ENCODE data around the gene CAMK4.

The CAMK4 gene

DNA sequence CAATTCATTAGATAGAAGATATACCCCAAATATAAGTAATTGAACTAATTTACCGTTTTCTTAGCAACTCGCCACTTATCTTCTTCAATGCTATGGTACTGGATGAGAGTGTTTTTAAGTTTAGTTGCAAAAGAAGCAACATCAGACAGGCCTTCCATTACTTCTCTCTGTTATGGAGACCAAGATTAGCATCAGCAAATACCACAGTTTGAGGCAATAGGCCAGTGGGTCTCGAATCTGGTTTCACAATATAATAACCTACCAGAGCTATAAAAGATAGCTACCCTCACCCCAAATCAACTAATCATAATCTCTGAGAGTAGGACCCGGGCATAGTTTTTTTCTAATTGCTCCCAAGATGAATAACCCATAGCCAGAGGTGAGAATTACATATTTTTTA is 283.1 kb downstream of the CAMK4 start:
- DNase-seq = no peak

DNA sequence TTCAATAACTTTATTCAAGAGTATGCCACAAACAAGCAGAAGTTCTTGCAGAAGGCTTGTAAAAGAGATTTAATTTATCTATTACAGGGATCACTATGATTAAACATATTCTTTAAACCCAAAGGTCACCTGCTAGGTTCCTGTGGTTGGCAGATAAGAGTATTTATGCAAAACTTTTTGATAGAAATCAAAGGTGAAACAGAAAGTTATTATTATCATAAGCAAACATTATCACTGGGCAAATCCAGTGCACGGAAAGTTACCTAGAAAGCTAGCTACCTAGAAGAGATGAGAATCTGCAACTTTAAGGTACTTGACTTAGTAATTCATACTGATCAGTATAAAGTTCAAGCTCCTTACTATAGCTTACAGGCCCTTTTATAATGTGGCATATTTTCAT is 284.9 kb downstream of the CAMK4 start:
- no peak for DNase-seq

DNA sequence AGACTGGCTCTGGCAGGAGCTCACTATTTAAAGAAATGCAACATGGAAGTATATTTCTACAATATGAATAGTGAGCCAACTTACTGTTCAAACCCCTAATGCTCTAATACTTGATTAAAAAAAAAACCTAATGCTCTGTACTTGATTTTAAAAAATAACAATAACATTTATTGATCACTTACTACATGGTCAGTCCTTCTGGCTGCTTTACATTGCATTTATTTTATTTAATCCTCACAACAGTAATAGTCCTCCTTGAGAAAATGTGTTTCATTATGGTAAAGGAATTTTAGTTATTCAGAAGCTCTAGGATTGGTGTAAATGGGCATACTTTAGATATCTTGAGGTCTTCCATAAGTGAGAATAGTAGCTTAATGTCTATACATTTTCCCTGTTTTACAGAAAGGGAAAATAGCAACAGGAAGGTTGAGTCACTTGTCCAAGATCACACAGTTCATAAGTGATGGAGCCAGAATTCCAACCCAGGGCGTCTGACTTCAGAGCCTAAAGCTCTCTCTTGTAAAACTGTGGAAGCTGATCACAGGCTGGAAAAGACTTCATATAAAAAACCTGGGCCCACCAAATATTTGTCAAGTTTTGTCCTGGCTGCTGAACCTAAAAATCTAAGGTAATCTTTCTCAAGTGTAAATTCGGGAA is 287.1 kb downstream of the CAMK4 start:
- no peak for DNase-seq

DNA sequence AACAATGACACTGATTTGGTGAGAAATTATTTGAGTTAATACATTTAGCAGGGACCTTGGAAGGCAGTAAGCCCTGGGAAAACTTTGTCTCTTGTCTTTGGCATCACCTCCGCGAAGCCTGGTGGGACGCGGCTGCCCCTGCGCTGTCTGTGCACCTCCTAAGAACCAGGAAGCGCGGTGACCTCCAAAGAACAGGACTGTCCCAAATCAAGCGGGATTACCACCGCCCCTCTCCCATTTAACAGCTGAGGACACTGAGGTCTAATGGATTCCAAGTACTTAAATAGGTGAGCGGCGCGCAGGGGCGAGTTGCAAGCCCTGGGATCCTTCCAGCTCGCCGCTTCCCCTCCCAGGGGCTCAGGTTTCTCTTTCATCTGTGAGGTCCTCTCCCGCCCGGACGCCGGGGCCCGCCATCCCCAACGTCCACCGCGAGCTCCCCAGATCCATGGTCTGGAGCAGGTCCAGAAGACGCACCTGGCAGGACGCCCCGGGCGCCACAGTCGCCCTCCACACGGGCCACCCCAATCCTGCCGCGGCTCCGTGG is 287.7 kb downstream of the CAMK4 start:
- peak; percentile 67 for DNase-seq

DNA sequence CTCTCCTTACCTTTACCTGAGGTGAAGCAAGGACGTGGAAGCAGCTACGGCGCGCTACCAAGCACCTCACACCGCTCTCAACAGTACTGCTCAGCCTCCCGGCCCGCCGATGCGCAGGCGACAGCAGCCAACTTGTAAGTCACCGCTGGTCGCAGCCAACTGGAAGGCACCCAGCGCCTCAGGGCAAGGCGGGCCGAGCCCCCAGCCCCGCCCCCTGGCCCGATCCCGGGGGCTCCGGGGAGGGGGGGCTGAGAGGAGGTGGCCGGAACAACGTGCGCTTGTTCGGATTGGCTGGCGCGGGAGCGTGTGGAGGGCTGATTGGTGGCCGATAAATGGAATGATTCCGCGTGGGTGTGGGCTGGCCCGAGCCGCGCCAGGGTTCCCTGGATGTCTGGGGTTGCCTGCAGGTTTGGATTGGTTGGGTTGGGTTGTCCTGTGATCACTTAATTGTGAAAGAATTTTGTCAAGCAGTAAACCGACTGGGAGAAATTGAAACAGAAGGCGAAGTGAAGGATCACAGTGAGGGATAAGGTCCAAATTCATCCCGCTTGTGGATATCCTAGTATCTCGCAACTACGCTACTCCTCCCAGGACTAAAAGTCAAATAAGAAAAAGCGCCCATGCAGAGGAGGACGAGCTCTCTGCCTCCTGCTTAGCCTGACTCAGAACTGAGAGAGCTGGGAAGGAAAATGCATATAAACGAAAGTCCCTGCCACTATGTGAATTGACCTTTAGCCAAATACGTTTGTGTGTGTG is 288.4 kb downstream of the CAMK4 start, which contains the start of gene STARD4:
STARD4 (minus strand) TSS at position 161 of the 756 bp plus-strand sequence. CDS start 5,102 bp downstream, outside the sequence.
- DNase-seq = peak; percentile 94

DNA sequence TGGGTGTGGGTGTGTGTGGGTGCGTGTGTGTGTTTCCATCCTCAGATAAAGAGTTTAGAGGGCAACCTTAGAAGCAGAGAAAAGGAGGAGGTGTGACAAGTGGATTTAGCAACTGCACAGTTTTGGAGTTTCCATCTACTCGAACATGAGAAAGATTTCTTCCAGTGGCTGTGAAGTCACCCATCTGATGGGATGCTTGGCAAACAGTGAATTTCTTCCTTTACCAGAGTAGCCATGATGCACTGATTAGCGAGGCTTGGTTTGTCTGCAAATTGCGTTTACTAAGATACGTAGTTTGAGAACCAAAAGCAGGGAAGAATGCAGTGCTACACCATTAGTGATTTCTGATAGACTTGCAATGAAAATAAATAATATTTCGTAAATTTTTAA is 288.9 kb downstream of the CAMK4 start:
- DNase-seq = no peak

DNA sequence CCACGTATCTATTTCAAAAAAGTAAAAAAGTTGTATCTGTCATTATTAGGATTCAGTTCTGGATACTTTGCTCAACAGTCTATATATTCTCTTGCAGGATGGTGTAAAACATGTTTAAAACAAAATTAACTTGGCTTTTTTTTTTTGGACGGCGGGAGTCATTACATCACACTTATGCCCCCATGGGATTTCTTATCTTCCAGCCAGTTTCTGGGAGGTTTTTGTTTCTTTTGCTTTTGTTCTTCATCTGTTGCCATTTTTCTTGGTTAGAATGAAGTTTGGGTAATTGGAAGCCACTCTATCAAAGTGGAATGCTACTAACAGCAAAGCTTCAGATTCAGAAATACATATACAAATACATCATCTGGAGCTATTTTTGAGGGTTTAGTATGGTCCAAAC is 289.9 kb downstream of the CAMK4 start:
- no peak for DNase-seq

DNA sequence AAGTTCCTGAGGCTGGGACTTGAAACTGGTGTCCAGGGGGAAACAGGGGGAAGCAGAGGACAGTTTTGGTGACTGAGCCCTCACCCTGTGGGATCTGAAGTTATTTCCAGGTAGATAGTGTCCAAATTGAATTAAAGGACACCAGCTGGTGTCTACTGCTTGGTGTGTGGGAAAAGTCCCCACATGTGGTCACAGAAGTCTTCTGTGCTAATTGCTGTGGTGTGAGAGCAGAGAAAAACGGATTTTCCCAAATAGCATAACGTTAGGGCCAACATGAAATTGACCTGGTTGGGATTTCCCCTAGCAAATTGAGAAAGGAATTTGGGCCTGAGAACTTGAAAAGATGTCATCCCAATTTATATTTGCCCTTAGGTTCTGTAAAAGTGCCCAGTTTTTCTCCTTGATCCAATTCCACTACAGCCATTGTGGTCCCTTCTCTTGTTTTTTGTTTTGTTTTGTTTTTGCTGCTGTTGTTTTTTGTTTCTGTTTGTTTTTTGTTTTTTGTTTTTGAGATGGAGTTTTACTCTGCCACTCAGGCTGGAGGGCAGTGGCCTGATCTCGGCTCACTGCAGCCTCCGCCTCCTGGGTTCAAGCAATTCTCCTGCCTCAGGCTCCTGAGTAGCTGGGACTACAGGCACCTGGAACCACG is 293.8 kb downstream of the CAMK4 start:
- DNase-seq = no peak

DNA sequence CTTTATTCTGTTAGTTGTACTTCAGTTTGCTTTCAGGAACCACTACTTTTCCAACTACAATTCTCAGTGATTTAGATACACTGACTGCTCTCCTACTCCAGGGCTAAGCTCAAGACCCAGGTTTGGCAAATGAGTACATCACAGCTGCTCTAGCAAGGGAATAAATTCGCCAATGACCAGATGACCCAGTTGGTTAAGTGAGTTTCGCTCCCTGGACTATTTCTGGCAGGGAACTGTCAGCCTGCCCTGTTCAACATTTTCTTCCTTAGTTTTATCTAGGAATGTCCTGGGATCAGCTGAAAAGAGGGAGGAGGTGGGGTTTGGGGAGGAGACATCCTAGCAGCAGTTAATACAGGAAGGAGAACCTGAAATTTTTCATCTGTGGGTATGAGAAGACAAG is 294.6 kb downstream of the CAMK4 start:
- DNase-seq = no peak

DNA sequence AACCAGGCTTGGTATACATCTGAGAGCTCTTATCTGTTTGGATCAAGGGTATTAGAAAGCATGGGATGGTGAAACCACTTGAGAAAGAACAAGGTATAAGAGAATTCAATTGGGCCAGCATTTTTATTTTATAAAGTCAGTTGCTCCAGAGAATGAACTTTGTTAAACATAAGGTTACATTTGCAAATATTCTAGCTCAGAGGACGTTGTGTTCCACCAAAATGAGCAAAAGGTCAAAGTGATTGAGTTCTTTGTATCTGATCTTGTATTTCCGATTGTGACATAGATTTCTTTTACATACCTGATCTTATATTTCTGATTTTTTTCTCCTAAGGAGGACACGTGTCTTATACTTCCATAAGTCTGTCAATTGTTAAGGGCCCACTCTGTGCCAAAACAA is 296.7 kb downstream of the CAMK4 start:
- no peak for DNase-seq

DNA sequence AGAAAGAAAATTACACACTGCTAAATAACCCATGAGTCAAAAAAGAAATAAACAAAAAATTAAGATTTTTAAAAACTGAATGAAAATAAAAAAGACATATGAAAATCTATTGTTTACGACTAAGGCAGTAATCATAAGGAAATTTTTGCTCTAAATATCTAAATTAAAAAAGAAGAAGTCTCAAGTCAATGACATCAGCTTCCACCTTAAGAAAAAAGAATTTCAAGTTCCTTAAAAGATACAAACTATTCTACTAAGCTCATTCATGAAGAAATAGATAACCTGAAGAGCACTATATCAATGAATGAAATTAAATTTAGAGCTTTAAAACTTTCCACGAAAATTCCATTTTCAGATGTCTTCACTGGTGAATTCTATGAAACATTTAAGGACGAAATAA is 303.9 kb downstream of the CAMK4 start:
- DNase-seq = no peak

DNA sequence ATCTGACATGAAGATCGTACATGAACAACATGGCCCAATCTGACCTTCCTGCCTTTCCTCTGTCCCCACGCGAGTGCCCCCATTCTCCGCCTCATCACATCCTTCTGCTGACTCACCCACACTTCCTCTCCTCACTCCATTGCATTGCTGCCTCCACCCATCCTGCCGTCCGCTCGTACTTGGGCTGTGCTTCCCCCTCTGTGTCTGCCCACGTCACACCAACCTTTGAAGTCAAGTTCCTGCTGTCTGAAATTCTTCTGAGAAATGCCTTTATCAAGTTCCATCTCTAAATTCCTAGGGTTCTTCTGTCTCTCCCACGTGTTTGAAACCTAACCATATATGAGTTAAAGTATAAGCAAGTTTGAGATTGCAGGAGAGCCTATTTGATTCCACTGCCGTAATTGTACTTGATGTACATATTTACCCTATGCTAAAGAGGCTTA is 306.1 kb downstream of the CAMK4 start:
- no peak for DNase-seq

DNA sequence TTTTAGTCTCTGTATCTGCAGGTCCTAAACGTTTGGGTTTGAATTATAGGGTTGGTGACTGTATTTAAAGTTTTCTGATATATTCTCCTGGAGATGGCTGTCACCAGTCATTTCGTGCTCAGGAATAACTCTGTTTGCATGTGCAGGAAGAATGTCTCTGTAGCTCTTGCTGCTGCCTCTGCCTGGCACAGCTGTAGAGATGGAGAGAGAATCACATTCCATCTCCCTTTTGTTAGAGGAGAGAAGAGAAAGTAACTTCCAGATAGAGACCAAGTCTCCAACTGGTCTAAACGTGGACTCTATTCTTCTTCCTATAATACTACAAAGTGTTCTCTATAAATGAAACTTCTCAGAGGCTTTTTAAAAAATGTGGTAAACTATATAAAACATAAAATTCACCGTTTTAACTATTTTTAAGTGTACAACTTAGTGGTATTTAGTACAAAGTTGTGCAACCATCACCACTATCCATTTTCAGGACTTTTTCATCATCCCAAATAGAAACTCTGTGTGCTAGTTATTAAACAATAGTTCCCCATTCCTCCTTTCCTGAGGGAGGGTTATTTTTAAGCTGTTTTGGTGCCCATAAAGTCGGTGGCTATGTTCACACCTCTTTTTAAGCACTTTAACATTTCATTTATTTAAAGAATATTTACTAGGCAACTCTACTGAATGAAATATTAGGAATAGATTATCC is 308.9 kb downstream of the CAMK4 start:
- DNase-seq = no peak

DNA sequence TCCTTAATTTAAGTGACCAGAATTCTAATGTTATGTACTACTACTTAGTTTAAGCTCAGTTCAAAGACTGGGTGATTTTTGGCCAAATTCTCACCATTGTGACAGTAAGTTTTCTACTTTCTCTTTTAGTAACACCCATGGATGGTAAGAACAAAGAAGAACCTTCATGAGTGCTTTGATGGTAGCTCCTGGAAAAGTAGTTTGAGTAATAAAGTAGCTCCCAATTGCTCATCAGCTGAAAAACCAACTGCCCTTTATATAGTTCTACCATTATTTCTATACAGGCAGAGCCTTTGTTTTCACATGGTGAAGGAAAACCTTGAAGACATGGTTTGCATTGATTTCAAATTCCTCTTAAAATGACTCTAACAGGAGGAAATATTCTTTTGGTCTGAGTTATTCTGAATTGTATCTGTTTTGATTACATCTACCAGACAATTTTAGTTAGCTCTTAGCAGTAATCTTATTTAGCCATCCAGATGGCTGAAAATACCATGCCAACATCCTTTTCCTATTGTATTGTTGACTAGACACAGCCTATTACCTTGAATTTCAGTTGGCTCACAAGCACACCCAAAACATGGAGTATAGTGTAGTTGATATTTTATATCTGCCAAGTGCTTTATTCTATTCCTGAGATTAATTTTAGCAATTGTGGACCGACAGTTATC is 311.8 kb downstream of the CAMK4 start:
- no peak for DNase-seq

DNA sequence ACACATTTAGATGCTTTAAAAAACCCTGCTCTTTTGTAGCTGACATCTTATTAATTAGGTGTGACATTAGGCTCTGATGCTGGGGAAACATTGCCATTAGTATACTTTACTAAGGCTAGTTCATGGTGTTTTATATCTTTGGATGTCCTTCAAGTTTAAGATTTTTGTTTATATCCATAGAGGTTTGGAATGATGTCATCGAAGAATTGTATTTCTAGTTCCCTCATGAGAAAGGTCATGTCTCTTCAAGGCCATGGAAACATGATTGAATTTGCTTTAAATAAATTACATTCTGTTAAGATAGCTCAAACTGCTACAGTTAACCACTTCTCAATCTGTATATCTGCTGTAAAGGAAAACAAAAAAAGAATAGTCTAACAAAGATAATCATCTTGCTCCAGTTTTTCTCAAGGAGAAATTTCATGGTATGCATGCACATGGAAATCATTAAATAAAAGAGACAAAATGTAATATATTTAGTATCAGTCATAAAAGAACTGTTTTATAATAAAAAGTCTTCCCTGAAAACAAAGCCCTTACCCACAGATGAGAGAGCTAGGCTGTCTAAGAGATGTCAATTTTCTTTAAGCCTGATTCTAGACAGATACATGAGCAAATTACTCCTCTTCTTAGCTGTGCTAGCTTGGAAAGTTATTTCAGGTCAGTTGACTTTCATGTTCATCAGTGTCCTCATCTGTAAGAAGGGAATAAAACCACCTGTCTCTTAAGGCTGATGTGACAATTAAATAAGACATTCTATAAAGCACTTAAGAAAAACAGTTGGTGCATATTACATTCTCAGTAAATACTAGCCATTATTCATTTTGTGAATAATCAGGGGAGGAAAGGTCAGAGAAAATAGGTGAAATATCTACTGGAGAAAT is 313.2 kb downstream of the CAMK4 start:
- no peak for DNase-seq

All from NCI-H146 (cell line).